NCI-H748 treated with DMSO at 0.1 percent for 48 hours (cell line): ENCODE results near the gene CD44.

ENCODE experiments used
- DNase-seq: peaks from one replicate; lab custom pipeline; 2025; lab: John Stamatoyannopoulos, UW

Gene CD44

GRCh38 chr11:35158701-35159510 is 19.9 kb downstream of the CD44 start:
- DNase-seq = no peak

DNA sequence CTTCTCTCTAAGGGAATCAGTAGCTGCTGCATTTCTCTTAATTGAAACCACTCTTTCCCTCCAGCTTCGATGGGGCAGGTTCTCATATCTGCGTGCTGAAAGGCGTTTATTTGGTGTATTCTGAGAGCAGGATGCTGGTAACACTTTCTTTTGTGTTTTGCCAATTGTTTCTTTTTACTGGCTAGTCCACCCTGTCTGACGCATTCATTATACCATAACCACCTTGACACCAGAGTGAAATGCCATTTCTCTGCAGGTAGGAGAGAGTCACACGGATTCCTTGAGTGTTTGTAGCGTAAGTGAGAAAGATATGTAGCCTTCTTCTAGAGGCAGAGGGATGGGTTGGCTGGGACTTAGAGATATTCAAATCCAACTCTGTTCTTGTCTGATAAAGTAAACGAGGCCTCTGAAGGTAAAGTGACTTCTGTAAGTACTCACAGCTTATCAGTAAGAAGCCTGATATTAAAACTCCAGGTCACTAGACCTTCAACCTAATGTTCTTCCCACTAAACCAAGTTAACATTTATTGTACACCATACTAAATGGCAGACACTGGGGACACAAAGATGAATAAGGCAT is 21.4 kb downstream of the CD44 start:
- DNase-seq = no peak

DNA sequence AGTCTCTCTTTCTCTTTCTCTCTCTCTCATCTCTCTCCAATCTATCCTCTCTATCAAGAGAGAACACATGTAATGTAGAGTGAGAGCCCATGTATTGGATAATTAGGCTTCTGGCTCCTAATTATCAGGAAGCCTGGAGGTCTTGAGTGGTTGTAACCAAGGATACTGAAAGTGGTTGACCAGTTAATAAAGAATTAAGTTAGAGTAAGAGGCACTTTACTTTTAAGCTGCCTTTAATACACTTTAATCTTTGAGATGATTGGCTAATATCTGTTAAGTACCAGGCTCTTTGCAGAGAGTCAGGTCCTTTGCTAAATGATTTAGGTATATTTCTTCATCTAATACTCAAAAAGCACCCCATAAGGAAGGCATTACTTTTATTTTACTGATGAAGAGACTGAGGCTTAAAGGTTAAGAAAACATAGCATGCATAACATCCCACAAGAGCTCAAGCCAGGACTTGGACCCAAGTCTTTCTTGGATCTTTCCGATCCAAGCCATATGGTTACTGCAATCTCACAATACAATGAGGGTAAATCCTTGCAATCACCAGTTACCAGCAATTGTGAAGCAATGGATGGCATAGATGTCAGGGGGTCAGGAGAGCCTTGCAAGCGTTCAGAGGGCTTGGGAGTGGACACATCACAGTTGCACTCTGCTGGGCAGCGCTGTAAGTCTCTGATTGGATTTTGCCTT is 22.1 kb downstream of the CD44 start:
- DNase-seq = no peak

- DNase-seq = no peak
Observed at GRCh38 chr11:35162745-35163144, 23.8 kb downstream of the CD44 start.

DNA sequence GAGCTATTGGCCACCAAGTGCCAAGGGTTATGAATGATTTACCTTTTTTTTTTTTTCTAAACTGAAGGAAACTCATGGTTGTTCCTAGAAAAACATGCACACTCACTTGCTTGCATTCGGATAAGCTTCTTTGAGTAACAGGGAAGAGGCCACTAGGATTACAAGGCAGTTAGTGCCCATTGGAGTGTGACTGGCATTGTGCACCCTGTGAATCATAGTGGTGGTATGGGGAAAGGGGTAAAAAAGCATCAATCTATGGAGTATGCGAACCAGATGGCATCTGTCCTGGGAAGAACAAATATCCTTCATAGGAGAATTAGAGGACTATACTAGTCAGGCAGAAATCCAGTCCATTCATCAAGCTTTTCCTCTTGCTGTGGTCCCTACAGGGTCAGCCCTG is 24.2 kb downstream of the CD44 start:
- no peak for DNase-seq

DNA sequence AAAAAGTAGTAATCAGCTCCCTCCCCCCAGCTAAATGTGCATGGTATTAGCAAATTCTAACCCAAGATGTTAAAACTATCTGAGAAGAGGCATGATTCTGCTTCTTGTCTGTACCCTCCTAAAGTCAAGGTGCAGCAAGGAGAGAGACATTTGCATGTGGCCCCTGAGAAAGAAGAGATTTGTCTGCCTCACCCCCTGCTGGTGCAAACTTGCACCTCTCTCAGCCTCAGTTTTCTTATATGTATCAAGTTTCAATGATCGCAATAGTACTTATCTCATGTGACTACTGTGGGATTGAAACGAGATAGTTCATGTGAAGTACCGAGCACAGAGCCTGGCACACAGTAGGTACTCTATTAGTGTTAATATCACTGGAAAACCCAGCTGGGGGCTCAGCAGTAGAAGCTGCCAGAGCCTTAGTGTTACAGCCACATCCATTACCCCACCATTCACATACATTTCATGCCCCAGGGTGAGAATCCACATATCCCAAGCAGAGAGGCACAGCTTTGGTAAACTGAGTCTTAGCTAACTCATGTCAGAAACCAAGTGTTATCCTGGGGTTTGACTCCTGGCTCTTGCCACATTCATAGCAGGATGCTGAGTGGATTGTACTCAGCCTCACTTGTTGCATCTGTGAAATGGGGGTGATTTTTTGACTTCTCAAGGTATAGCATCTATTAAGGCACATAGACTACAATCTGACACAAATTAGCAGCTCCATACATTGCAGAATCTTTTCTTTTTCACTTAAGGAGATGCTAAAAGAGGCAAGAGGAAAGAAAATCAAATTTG is 24.9 kb downstream of the CD44 start:
- DNase-seq = no peak

DNA sequence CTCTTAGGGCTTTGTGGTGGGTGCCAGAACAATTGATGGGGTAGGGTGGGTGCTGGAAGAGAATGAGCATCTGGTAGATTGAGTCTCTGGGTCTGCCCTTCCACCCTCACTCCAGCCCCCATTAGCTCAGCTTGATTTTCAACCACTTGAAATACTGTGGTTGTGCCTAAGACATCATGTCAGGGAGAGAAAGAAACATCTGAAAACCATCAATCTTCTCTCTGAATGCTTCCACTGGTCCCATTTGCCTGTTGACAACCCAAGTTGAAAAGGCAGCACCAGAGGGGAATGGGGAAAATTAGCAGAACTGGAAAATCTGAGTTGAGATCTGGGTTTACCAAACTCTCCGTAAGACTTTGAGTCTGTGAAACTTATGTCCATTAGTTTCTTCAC is 26.1 kb downstream of the CD44 start:
- DNase-seq = no peak

- DNase-seq = no peak
Observed at GRCh38 chr11:35165423-35166368, 26.7 kb downstream of the CD44 start.

DNA sequence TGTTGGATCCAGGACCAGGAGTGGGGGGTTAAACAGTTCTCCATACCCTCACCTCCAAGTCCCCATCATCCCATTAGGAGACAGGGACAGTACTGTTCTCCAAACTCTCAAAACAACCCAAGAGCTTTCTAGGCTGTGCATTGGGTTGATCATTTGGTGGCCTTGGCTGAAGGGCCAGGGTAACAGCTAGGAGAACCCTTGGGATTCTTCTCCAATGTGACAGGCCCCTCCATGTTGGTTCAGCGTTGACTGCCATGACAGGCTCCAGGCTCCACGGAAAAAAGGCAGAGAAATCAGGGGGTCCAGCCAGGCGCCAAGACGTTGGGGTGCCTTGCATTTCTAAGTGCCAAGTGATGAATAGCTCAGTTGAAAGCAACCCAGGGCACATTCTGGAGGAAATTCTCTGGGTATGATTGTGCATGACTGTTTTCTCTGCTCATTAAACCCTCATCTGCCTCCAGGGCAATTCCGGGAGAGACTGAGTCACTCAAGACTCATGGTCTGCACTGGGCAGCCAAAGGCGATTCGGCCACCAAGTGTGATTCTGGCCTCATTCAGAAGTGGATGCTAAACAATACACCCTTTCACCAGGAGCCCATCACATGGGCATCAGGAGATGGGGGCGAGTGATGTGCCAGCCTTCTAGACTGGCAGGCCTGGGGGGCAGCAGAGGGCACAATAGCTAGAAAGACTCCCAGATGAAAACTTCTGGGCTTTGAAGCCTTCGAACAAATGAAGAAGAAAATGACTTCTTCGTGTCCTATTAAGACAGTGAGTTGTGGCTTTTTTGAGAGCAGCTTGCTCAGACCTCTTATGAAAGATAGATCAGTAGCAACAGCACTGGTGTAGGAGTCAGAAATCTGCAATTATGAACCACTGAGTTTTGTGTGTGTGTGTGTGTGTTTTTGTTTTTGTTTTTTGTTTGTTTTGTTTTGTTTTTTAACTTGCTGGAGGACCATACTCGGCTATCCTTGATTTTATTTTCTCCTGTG is 27.7 kb downstream of the CD44 start:
- no peak for DNase-seq

- no peak for DNase-seq
Observed at GRCh38 chr11:35167426-35167954, 28.5 kb downstream of the CD44 start.

GRCh38 chr11:35168671-35169070 is 29.7 kb downstream of the CD44 start:
- no peak for DNase-seq

- DNase-seq = no peak
Observed at GRCh38 chr11:35169112-35169511, 30.1 kb downstream of the CD44 start.

- DNase-seq = no peak
Observed at GRCh38 chr11:35169754-35170153, 30.8 kb downstream of the CD44 start.

- DNase-seq = no peak
Observed at GRCh38 chr11:35170503-35170902, 31.5 kb downstream of the CD44 start.

- no peak for DNase-seq
Observed at GRCh38 chr11:35171226-35171625, 32.3 kb downstream of the CD44 start.

GRCh38 chr11:35173011-35173511 is 34.1 kb downstream of the CD44 start:
- DNase-seq = no peak

GRCh38 chr11:35173616-35174566 is 34.9 kb downstream of the CD44 start:
- DNase-seq = no peak

DNA sequence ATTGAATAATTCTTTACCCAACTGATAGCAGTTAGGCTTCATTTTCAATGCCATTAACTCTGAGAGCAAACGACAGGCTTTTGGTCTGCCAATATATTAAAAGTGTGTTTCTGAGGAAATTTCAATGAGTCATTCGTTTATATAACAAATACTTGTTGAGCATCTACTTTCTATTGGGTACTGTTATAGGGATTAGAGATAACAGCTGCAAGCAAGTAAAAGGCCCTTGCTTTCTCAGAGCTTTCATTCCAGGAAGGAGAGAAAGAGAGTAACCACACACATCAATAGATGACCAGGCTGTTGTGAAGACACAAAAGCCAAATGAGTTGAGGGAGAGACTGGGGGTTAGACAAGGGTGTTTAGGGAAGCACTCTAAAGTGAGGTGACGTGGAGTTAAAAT is 35.7 kb downstream of the CD44 start:
- no peak for DNase-seq
